IMR-90 (cell line): ENCODE results near the gene U2AF1.
"Not testable (repeated sequence)": the region's sequence is repeated elsewhere in the genome, so short reads cannot be mapped to it uniquely, and the experiment has no call there.

Experiments
- CTCF ChIP-seq: conservative IDR thresholded peaks from 2 replicates; pipeline ENCODE4 v1.5.1; 2012; ENCODE audit warnings: mild to moderate bottlenecking, low read depth, low read length, improper control_type of control experiment
- FOS ChIP-seq: fragments of 150-350 bp; IDR thresholded peaks from 2 replicates; pipeline ENCODE4 v1.6.1; 2016; ENCODE audit warnings: low read depth, low read length

- TF ChIP-seq CTCF, FOS: not testable (repeated sequence)
Observed at GRCh38 chr21:43107794-43108137, 396 bp upstream of the U2AF1 start.
